GM23248 (cell line): ENCODE data around the gene CFLAR.

Source experiments
- EZH2 ChIP-seq: fragments of 200-600 bp; sonication (generic); IDR thresholded peaks from 2 replicates; pipeline ENCODE4 v1.6.1; 2018; ENCODE audit warnings: antibody characterized with exemption, mild to moderate bottlenecking; ENCODE audit not compliant: insufficient read depth, poor library complexity, severe bottlenecking
- EZH2phosphoT487 ChIP-seq: fragments of 200-600 bp; sonication (generic); IDR thresholded peaks from 2 replicates; pipeline ENCODE4 v1.6.1; 2018; ENCODE audit warnings: antibody characterized with exemption, moderate library complexity, mild to moderate bottlenecking, low read depth; ENCODE audit not compliant: insufficient read depth

- TF ChIP-seq EZH2 = no peak
- no peak for TF ChIP-seq EZH2phosphoT487
These were observed 41.7 kb downstream of the CFLAR start for GRCh38 chr2:201157694-201158093.
